Embryonic facial prominence (tissue), 1 donor: ENCODE results near the gene TMEM179.
"Not testable (repeated sequence)": the region's sequence is repeated elsewhere in the genome, so short reads cannot be mapped to it uniquely, and the experiment has no call there.

Experiments
- DNase-seq: peaks from one replicate; pipeline ENCODE4 v3.0.0-alpha.2; 2016; ENCODE audit errors: extremely low spot score

Gene TMEM179

DNA sequence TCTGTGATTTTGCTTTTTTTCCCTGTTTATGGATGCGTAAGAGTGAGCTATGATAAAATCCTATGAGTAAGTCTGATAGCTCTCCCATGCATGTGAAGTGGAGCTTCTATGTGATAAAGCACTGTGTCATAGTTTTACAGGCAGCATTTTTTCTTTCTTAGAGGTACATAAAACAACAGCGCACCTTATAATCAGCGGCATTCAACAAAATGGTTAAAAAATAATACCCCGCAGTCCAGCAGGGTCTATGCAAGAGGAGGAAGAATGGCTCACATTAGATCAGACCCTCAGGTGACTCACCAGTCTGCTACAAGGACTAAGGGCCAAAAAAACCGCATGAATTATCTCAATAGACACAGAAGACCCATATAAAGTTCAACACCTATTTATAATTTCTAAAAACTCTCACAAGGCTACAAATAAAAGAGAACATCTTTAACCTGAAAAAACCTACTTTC, 33.0 kb upstream of the TMEM179 start:
- no peak for DNase-seq

- not testable (repeated sequence) for DNase-seq
Measured at GRCh38 chr14:104636846-104637545, 32.4 kb upstream of the TMEM179 start.

DNA sequence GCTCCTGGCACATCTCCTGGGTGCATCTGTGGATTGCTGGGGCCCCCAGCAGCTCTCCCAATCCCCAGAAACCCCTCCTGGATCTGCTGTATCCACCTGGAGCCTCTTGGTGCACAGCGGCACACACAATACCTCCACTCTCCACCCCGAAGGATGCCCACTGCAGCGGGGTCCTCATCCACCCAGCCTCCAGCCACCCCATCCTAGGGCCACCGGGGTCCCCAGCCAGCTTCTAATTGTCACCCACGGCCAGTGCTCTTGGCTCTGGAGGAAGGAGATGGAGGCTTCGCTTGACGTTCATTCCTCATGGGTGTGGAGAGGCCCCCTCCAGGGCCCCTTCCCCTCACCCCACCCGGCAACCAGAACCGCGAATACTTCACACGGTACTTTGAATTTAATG, 31.6 kb upstream of the TMEM179 start:
- no peak for DNase-seq

DNA sequence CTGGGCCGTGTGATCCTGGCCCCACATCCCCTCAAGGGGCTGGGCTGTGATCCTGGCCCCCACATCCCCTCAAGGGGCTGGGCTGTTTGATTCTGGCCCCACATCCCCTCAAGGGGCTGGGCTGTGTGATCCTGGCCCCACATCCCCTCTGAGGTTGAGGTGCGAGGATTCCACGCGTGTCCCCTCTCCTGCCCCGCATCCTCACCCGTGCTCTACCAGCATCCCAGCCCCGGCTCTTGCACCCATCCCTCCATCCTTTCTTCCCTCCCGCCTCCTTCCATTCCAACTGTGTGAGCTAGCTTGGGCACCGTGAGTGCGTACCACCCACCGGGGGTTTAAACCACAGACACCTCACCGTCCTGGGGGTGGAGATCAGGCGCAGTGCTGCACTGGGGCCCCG, 31.1 kb upstream of the TMEM179 start:
- DNase-seq, result no peak

DNA sequence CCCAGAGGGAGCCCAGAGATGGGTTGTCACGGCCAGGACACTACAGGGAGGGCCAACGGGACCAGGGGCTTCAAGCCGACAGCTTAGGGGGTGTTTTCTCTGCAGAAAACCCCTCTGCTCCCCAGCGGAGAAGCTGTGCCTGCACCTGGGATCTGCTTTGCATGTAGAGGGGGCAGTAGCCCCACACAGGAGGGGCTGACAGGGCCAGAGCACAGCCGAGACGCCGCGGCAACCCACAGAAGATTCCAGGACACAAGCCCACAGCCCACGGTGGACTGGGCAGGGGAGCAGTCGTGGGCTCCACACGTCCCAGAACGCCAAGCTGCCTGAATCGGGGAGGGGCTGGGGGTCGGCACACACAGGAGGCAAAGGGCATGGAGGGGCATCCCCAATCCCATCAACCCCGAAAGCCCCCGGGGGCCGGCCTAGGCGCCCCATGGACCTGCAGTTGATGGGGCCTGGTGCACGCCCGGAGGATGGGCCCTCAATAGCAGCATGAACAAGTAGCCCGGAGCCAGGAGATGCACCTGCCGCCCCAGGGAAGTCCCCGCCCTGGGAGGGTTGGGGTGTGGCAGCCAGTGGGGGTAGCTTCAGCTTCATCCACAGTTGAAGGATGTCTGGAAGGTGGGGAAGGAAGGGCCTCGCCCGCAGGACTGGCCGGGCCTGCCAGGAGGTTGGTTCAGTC, 30.5 kb upstream of the TMEM179 start:
- no peak for DNase-seq

DNA sequence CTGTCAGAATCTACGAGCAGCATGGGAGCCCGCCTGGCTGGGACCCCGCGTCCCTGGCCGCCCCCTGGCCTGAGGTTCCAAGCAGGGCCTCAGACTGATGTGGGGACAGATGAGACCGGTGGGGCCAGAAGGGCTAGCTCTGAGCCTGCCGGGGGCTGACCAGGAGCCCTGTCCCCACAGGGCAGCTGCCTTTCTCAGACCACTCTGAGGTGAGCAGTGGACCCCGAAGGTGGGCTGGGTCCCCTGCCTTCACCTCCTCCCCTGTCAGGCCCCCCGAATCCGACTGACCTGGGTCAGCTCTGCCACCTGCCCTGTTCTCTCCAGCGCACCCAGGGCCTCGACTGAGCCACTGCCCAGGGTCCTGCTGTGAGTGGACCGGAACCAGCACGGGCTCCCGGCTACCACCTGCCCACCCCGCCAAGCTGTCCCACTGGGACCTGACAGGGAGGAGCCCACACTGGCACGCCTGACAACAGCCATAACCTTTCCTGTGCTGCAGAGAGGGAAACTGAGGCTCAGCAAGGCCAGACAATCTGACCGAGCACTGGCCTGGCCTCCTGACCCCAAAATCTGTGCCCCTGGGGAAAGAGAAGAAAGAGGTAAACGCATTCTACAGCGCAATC, 29.7 kb upstream of the TMEM179 start:
- no peak for DNase-seq

- DNase-seq, result no peak
Measured at GRCh38 chr14:104633276-104634137, 28.9 kb upstream of the TMEM179 start.

DNA sequence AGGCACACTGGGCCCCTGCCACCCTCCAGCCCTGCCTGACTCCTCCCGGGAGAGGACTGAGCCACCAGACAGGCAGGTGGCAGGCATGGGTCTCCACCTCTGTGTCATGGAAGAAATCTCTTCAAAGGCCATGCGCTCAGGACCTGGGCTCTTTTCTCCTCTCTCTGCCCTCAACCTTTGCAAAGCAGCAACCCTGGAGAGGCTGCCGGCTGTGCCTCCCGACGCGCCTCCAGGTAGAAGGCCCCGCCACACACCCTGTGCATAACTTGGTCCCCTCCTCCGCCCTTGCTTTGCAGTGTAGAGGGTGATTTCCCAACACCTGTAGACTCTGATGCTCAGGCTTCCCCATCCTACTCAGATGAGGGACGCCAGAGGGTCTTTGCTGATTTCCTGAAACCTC, 28.2 kb upstream of the TMEM179 start:
- no peak for DNase-seq

GRCh38 chr14:104624939-104625338, 20.4 kb upstream of the TMEM179 start:
- no peak for DNase-seq

GRCh38 chr14:104614126-104614812, 9.7 kb upstream of the TMEM179 start:
- no peak for DNase-seq

DNA sequence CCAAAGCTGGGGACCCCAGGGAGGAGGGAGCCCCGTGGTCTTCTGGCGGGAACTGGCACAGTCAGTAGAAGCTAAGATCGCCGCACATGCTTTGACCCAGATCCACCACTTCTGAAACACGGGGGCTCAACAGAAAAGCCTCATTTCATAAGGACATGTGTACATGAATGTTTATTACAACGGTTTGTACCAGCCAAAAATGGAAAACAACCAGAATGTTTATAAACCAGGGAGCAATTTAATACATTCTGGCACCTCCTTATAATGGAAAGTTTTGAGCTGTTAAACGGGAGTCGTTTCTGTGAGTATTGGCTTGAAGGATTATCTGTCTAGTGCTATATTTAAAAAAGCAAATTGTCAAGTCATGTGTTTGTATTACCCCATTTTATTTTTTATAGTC, 7.3 kb upstream of the TMEM179 start:
- DNase-seq, result no peak

DNA sequence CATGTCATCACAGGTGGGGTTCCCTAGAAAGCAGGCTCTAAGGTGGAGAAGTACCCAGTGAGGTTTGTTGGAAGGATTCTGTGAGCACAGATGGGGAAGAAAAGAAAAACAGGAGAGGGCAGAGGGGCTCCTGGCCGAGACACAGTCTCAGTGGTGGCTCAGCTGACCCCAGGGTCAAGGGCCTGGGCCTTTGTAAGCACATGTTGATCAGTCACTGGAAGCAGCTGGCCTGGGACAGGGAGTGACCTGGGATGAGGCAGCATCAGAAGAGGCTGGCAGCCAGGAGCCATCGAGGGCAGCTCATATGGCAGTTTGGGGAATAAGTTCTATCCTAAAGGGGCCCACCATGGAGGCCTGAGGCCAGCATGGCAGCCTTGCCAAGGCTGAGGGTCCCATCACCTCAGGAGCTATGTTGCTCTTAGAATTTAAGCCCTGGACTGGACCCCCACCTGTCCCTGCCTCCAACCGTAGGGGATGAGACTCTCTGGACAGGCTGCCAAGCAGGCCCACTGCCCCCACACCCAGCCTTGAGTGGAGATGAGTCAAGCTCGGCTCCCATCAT, 6.3 kb upstream of the TMEM179 start:
- DNase-seq, result no peak

- DNase-seq, result no peak
Measured at GRCh38 chr14:104609666-104610065, 5.1 kb upstream of the TMEM179 start.

- DNase-seq, result no peak
Measured at GRCh38 chr14:104603711-104604401, 716 bp downstream of the TMEM179 start.

GRCh38 chr14:104602933-104603325, 1.6 kb downstream of the TMEM179 start:
- DNase-seq, result no peak

DNA sequence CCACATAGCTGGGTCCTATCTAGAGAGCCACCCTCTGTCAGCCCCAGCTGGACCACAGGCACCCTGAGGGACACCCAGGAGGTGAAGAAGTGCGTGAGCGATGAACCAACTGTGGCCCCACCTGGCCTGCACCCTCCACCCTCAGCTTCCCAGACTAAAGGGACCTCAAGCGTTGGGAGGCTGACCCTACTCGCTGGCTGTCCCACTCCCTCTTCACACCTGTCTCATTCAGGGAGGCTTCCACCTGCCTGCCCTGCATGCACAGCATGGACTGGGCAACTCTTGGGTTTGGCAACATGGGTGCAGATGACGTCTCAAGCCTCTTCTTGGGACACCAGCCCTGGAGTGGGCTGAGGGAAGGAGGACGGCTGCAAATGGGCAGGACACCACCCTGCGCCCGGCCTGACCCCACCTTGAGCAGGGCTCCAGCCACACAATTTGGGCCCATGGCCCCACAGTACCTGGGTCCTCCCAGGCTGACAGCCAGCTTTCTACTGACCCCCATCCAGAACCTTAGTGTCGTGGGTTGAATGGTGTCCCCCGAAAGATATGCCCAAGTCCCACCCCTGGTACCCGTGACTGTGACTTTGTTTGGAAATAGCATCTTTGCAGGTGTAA, 2.1 kb downstream of the TMEM179 start:
- DNase-seq, result no peak

DNA sequence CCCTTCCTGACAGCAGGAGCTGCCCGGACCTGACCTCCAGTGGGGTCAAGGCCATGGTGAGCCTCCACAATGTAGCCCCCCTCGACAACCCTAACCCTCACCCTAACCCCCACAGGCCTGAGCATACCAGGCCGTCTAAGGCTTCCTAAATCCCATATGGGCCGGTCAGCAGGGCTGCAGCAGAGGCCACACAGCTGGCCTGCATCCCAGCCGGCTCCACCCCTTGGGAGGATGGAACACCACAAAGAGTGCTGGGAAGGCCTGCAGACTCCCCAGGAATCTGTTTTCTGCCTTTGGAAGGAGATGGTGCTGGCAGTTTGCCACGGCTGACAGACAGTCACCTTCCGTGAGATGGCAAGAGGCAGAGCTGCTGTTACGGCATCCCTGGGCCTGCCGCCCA, 2.8 kb downstream of the TMEM179 start:
- no peak for DNase-seq

DNA sequence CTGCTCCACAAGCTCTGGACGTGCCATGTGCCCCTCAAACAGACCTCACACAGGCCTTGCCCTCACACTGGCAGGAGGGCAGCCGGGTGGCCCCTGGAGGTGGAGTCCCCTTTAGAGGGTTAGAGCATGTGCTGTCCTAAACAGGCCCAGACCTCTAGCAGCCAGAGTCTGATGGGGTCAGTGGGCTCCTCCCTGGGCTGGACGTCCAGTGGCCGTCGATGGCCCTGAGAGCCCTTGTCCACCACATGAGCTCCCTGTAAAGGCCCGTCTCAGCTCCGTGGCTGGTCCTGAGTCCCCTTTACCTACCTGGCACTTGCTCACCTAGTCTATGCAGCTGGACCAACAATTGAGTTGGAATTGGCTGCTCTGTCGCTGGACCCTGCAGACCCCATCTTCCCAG, 3.8 kb downstream of the TMEM179 start:
- no peak for DNase-seq

DNA sequence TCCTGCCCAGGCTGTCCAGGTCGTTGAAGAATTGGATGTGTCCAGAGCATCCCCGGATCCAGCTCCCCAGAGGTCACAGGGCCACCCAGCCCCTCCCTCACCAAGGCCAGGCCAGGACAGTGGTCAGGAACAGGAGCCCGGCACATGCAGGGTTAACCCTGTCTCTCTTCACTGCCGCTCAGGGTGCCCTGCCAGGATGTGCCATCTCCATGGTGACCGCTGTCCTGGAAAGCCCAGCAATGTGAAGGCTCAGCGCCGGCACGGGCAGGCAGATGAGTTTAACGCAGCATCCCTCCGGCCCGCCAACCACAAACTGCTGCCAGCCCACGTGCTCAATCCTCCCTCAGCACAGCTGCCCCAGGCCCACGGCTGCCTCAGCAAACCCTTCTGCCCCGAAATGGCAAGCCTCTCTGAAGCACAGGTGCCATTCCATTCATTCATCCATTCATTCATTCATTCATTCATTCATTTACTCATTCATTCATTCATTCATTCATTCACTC, 4.4 kb downstream of the TMEM179 start:
- DNase-seq, result no peak

- DNase-seq, result no peak
Measured at GRCh38 chr14:104599446-104599845, 5.1 kb downstream of the TMEM179 start.
